Astrocyte of the spinal cord (primary cell): ENCODE results near the gene FSTL1.

Experiments
- DNase-seq: peaks from one replicate; pipeline ENCODE4 v3.0.0; 2011; ENCODE audit warnings: low read depth, low spot score
- H3K4me3 ChIP-seq: 2 replicates; pipeline ENCODE4 v1.5.1; 2011; ENCODE audit warnings: low read depth, mild to moderate bottlenecking, low read length, moderate library complexity
- CTCF ChIP-seq: IDR thresholded peaks from 2 replicates; pipeline ENCODE4 v1.5.1; 2012; ENCODE audit warnings: low read depth, mild to moderate bottlenecking, low read length, inconsistent platforms
- in situ Hi-C: cut with HindIII; loops from 2 replicates; pipeline ENCODE4 v1.10.0; 2017; ENCODE audit warnings: low sequenced_read_pairs

The FSTL1 gene

GRCh38 chr3:120404876-120405275 lies 45.9 kb downstream of the FSTL1 start:
- TF ChIP-seq CTCF: no peak
- H3K4me3 ChIP-seq: no peak overlapping the region
- in situ Hi-C loops: no loop called here
- no peak for DNase-seq

- no peak overlapping the region for H3K4me3 ChIP-seq
- TF ChIP-seq CTCF: no peak
- no peak for DNase-seq
- in situ Hi-C loops: no loop called here
These were observed 48.5 kb downstream of the FSTL1 start for GRCh38 chr3:120402257-120402656.

GRCh38 chr3:120399372-120399771 lies 51.4 kb downstream of the FSTL1 start:
- no peak for TF ChIP-seq CTCF
- no peak for DNase-seq
- in situ Hi-C loops: no loop called here
- no peak overlapping the region for H3K4me3 ChIP-seq

- in situ Hi-C loops: no loop called here
- no peak for DNase-seq
- H3K4me3 ChIP-seq: no peak overlapping the region
- no peak for TF ChIP-seq CTCF
These were observed 54.3 kb downstream of the FSTL1 start for GRCh38 chr3:120396469-120396868.

- DNase-seq: no peak
- TF ChIP-seq CTCF: no peak
- in situ Hi-C loops: no loop called here
- H3K4me3 ChIP-seq: no peak overlapping the region
These were observed 56.4 kb downstream of the FSTL1 start for GRCh38 chr3:120394347-120394746.

- no peak for TF ChIP-seq CTCF
- no peak overlapping the region for H3K4me3 ChIP-seq
- DNase-seq: no peak
- in situ Hi-C loops: no loop called here
These were observed 57.0 kb downstream of the FSTL1 start for GRCh38 chr3:120393761-120394160.

- in situ Hi-C loops: no loop called here
- TF ChIP-seq CTCF: no peak
- no peak for DNase-seq
- no peak overlapping the region for H3K4me3 ChIP-seq
These were observed 57.5 kb downstream of the FSTL1 start for GRCh38 chr3:120393243-120393642.
